ENCODE data around the gene UBXN2A. TPM values are rescaled to one million over a fixed set of nuclear protein-coding genes. Genes with fewer than 3 reads are reported as not detected.
"Not testable (repeated sequence)": the region's sequence is repeated elsewhere in the genome, so short reads cannot be mapped to it uniquely, and the experiment has no call there.

UBXN2A gene
- total RNA-seq, 2 experiments from 2014 or later = 7.6 to 7.7 TPM

DNA sequence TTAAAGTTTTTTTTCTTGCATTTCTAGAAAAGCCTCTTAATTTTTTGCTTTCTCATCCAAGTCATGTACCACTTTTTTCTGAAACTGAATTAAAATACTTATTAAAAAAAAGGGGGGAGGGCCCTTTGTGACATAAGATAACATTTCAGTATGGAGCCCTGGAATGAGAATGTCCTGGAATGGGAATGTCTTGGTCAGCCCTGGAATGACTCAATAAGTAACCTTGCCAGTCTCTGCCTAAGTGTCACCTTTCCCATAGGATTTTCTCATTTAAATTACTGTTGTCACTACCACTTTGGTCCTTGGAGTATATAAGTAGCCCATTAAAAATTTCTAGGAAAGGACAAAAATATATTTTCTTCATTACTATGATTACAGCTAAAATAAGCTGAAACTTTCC, 4.7 kb downstream of the UBXN2A start:
- H3K36me3 Mint-ChIP-seq (ENCODE audit: low read depth) = no peaks in the 10 kb centered on the region
- H3K4me3 Mint-ChIP-seq = no peak overlapping the region
- peaks cover 11% of the 10 kb centered on the region for H3K4me1 Mint-ChIP-seq (ENCODE audit: low read depth)
- no peak for DNase-seq
- no peak overlapping the region for H3K27ac Mint-ChIP-seq
- no peaks in the 10 kb centered on the region for H3K9me3 Mint-ChIP-seq
- intact Hi-C loops (cut with micrococcal nuclease) = loop anchor here (5.0 kb wide), 1 partner anchor 177 kb away; the partner anchor contains the start of genes FAM228B and PFN4
- CTCF ChIA-PET = no interaction called here
- no peaks in the 10 kb centered on the region for H3K27me3 Mint-ChIP-seq (ENCODE audit: low read depth)

DNA sequence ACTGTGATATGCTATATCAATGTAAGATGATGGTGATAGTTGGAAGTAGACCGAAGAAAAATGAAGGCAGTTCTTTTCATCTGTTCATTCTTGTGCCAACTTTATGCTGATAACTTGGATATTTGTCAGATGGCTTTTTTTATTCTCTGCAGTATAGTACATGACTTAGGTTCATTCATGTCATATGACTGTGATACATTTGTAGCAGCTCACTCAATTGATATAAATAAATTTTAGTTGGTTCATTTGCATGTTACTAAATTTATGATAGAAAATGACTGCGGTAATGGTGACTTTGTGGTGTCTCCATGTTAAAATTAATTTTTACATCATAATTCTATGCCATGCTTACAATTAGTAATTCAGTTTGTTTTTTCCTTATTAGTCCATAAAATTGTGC, 7.1 kb downstream of the UBXN2A start:
- no peak overlapping the region for H3K4me3 Mint-ChIP-seq
- no peaks in the 10 kb centered on the region for H3K27me3 Mint-ChIP-seq (ENCODE audit: low read depth)
- no peak for DNase-seq
- no peaks in the 10 kb centered on the region for H3K9me3 Mint-ChIP-seq
- intact Hi-C loops (cut with micrococcal nuclease) = no loop called here
- H3K36me3 Mint-ChIP-seq (ENCODE audit: low read depth) = no peaks in the 10 kb centered on the region
- H3K27ac Mint-ChIP-seq = no peak overlapping the region
- H3K4me1 Mint-ChIP-seq (ENCODE audit: low read depth) = peaks cover 13% of the 10 kb centered on the region
- CTCF ChIA-PET = no interaction called here

DNA sequence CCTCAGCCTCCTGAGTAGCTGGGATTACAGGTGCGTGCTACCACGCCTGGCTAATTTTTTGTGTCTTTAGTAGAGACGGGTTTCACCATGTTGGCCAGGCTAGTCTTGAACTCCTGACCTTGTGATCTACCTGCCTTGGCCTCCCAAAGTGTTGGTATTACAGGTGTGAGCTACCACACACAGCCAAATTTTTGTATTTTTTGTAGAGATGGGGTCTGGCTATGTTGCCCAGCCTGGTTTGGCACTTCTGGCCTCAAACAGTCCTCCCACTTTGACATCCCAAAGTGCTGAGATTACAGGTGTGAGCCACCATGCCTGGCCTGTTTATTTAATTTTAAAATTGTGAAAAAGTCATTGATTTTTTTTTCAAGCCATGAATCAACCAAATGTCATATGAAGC, 12.3 kb downstream of the UBXN2A start:
- not testable (repeated sequence) for H3K9me3 Mint-ChIP-seq, DNase-seq
- CTCF ChIA-PET = interaction anchor here (0.6 to 1.5 kb wide), 2 partner anchors 10 to 13 kb away, joined by 3 to 4 read pairs; no protein-coding TSS in a partner anchor

DNA sequence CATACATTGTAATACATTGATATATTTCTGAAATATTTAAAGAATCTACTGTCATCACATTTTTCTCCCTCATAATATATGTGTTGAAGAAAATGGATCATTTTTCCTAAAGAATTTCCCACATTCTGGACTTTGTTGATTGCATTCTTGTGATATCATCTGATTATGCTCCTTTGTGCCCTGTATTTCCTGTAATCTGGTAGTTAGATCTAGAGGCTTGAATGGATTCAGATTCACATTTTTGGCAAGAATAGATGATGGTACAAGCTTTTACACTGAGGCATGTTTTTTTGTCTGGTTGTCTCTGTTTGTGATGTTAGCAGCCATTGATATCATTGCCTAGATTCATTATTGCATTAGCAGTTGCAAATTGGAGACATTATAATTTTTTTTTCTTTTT, 13.4 kb downstream of the UBXN2A start:
- DNase-seq = no peak
- no peak overlapping the region for H3K4me3 Mint-ChIP-seq
- H3K27ac Mint-ChIP-seq = no peak overlapping the region
- H3K27me3 Mint-ChIP-seq (ENCODE audit: low read depth) = no peaks in the 10 kb centered on the region
- no peaks in the 10 kb centered on the region for H3K36me3 Mint-ChIP-seq (ENCODE audit: low read depth)
- intact Hi-C loops (cut with micrococcal nuclease) = no loop called here
- CTCF ChIA-PET = interaction anchor here (0.7 kb wide), 1 partner anchor 839 kb away, joined by 3 read pairs; no protein-coding TSS in a partner anchor
- H3K4me1 Mint-ChIP-seq (ENCODE audit: low read depth) = peaks cover 11% of the 10 kb centered on the region
- H3K9me3 Mint-ChIP-seq = no peaks in the 10 kb centered on the region

More for the DNA sequence above, 12.3 kb downstream of the UBXN2A start:
- H3K4me3 Mint-ChIP-seq; intact Hi-C loops (cut with micrococcal nuclease); H3K27me3 Mint-ChIP-seq (ENCODE audit: low read depth); H3K36me3 Mint-ChIP-seq (ENCODE audit: low read depth); H3K27ac Mint-ChIP-seq: not testable (repeated sequence)
- peaks cover 13% of the 10 kb centered on the region for H3K4me1 Mint-ChIP-seq (ENCODE audit: low read depth)

DNA sequence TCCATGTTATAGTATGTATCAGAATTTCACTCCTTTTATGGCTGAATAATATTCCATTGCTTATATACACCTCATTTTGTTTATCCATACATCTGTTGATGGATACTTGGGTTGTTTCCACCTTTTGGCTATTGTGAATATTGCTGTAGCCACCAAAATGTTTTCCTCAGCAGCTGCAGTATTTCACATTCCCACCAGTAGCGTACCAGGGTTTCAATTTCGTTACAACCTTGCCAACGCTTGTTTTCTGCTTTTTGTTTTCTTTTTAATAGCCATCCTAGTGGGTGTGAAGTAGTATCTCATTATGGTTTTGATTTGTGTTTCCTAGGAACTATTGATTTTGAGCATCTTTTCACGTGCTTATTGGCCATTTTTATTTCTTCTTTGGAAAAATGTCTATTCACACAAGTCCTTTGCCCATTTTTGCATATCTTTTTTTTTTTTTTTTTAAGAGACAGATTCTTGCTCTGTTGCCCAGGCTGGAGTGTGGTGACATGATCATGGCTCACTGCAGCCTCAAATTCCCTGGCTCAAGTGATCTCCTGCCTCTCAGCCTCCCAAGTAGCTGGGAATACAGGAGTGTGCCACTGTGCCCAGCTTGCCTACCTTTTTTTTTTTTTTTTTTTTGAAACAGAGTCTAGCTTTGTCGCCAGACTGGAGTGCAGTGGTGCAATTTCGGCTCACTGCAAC, 14.2 kb downstream of the UBXN2A start:
- no peaks in the 10 kb centered on the region for H3K9me3 Mint-ChIP-seq
- no peak overlapping the region for H3K27ac Mint-ChIP-seq
- CTCF ChIA-PET = interaction anchor here (0.7 kb wide), 1 partner anchor 838 kb away, joined by 3 read pairs; no protein-coding TSS in a partner anchor
- H3K27me3 Mint-ChIP-seq (ENCODE audit: low read depth) = no peaks in the 10 kb centered on the region
- peaks cover 11% of the 10 kb centered on the region for H3K4me1 Mint-ChIP-seq (ENCODE audit: low read depth)
- intact Hi-C loops (cut with micrococcal nuclease) = no loop called here
- H3K36me3 Mint-ChIP-seq (ENCODE audit: low read depth) = no peaks in the 10 kb centered on the region
- DNase-seq = no peak
- H3K4me3 Mint-ChIP-seq = no peak overlapping the region

DNA sequence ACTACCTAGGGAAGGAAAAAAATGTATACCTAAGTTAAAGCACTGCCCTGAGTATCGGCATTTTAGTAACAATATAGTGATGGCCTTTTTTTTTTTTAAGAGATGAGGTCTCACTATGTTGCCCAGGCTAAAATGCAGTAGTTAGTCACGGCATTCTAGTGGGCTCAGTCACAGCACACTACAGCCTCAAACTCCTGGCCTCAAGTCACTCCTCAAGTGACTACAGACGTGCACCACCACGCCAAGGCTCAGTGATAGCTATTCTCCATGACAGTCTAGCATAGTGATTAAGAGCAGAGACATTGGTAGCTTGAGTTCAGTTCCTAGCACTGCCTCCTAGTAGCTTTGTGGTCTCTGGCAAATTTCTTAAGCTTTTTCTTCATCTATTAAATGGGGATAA, 27.6 kb downstream of the UBXN2A start:
- Mint-ChIP-seq H3K27me3 (ENCODE audit: low read depth) (no peaks in the 10 kb centered on the region), H3K4me1 (ENCODE audit: low read depth) (no peaks in the 10 kb centered on the region), H3K27ac (no peak overlapping the region), H3K9me3 (no peaks in the 10 kb centered on the region), H3K36me3 (ENCODE audit: low read depth) (peaks cover 1% of the 10 kb centered on the region), H3K4me3 (no peak overlapping the region)
- DNase-seq = no peak
- CTCF ChIA-PET = no interaction called here
- intact Hi-C loops (cut with micrococcal nuclease) = no loop called here

DNA sequence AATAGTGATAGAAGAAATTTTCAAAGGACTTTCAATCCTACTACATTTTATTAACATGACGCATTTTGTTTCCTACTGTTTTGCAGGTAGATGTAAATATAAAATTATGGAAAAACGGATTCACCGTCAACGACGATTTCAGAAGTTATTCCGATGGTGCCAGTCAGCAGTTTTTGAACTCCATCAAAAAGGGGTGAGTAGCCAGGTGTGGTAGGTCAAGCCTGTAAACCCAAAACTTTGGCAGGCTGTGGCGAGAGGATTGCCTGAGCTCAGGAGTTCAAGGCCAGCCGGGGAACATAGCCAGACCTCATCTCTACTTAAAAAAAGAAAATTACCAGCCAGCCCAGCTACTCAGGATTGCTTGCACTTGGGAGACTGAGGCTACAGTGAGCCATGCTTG, 36.6 kb downstream of the UBXN2A start:
- Mint-ChIP-seq H3K36me3 (ENCODE audit: low read depth) (peaks cover 8% of the 10 kb centered on the region), H3K4me1 (ENCODE audit: low read depth) (no peaks in the 10 kb centered on the region), H3K4me3 (no peak overlapping the region), H3K27ac (no peak overlapping the region), H3K27me3 (ENCODE audit: low read depth) (no peaks in the 10 kb centered on the region), H3K9me3 (no peaks in the 10 kb centered on the region)
- intact Hi-C loops (cut with micrococcal nuclease) = no loop called here
- DNase-seq = no peak
- CTCF ChIA-PET = no interaction called here

DNA sequence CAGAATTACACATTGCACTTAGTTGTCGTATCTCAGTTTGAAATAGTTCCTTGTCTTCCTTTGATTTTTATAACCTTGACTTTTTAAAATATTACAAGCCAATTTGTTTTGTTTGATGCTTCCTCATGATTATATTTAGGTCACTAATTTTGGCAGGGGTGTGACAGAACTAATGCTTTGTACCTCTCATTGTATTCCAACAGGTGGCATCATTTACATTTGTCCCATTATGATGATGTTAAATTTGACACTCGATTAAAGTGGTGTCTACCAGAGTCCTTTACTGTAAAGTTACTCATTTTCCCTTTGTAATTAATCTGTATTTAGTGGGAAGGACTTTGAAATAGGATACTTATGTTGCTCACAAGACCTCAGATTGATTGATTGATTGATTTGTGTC, 48.1 kb downstream of the UBXN2A start:
- DNase-seq = no peak
- Mint-ChIP-seq H3K4me1 (ENCODE audit: low read depth) (no peaks in the 10 kb centered on the region), H3K27ac (no peak overlapping the region), H3K27me3 (ENCODE audit: low read depth) (no peaks in the 10 kb centered on the region), H3K9me3 (no peaks in the 10 kb centered on the region), H3K36me3 (ENCODE audit: low read depth) (no peaks in the 10 kb centered on the region), H3K4me3 (no peak overlapping the region)
- CTCF ChIA-PET = no interaction called here
- intact Hi-C loops (cut with micrococcal nuclease) = loop anchor here (1.0 to 2.0 kb wide), 4 partner anchors 62 to 394 kb away; partner anchors contain the start of genes ATAD2B and TP53I3

DNA sequence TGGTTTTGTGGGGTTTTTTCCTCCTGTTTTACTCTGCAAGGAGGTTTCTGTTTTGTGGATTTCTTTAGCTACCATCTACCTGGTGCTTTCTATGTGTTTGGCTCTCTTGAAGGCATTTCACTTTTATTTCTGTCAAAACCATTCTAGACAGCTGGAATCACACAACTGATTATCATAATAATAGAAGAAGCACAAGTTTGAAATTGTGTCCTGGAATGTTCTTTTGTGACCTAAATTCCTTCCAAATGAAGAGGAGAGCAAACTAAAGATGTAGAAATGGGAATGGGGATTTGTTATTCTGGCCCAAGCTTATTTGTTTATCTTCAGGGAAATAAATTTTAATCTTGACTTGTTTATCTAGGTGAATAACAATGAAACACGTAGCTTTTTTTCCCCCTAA, 52.7 kb downstream of the UBXN2A start:
- H3K36me3 Mint-ChIP-seq (ENCODE audit: low read depth) = no peaks in the 10 kb centered on the region
- H3K4me3 Mint-ChIP-seq = no peak overlapping the region
- H3K27me3 Mint-ChIP-seq (ENCODE audit: low read depth) = no peaks in the 10 kb centered on the region
- CTCF ChIA-PET = interaction anchor here (0.6 to 1.0 kb wide), 2 partner anchors 40 to 183 kb away, joined by 3 read pairs; no protein-coding TSS in a partner anchor
- H3K9me3 Mint-ChIP-seq = no peaks in the 10 kb centered on the region
- no peak for DNase-seq
- H3K4me1 Mint-ChIP-seq (ENCODE audit: low read depth) = no peaks in the 10 kb centered on the region
- H3K27ac Mint-ChIP-seq = no peak overlapping the region
- intact Hi-C loops (cut with micrococcal nuclease) = no loop called here

DNA sequence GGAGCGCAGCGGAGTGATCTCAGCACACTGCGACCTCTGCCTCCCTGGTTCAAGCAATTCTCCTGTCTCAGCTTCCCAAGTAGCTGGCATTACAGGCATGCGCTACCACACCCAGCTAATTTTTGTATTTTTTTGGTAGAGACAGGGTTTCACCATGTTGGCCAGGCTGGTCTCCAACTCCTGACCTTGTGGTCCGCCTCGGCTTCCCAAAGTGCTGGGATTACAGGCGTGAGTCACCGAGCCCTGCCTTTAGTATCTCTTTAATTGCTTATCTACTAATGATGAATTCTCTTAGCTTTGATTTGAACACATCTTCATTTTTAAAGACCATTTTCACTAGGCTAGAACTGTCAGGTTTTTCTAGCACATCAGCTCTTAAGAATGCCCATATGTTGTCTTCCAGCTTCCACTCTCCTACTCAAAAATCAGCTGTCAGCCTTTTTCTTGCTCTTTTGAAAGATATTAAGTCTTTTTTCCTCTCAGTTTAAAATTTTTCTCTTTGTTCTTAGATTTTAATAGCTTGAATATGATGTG, 53.5 kb downstream of the UBXN2A start:
- H3K4me1 Mint-ChIP-seq (ENCODE audit: low read depth) = no peaks in the 10 kb centered on the region
- no peaks in the 10 kb centered on the region for H3K9me3 Mint-ChIP-seq
- intact Hi-C loops (cut with micrococcal nuclease) = no loop called here
- CTCF ChIA-PET = interaction anchor here (0.5 to 1.0 kb wide), 4 partner anchors 18 to 283 kb away, joined by 3 read pairs; no protein-coding TSS in a partner anchor
- peaks cover 2% of the 10 kb centered on the region for H3K36me3 Mint-ChIP-seq (ENCODE audit: low read depth)
- no peak overlapping the region for H3K4me3 Mint-ChIP-seq
- H3K27me3 Mint-ChIP-seq (ENCODE audit: low read depth) = no peaks in the 10 kb centered on the region
- DNase-seq = no peak
- H3K27ac Mint-ChIP-seq = no peak overlapping the region

DNA sequence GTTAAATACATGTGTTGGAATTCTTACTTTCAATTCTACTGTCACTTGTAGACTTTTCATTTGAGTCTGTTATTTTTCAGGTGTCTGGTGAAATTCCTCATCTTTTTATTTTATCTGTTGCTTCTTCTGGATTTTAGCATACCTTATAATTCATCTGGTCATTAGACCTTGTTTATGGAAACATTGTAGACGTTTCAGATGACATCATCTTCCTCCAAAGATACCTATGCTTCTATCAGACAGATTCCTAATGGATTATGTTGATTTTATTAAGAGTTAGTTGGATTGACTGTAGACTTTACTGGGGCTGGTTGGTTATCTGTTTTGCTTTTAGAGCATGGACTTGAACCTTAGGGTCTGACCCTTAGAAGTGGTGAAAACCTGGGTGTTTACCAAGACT, 54.3 kb downstream of the UBXN2A start:
- intact Hi-C loops (cut with micrococcal nuclease) = no loop called here
- H3K9me3 Mint-ChIP-seq = no peaks in the 10 kb centered on the region
- no peaks in the 10 kb centered on the region for H3K4me1 Mint-ChIP-seq (ENCODE audit: low read depth)
- CTCF ChIA-PET = interaction anchor here (0.6 to 0.7 kb wide), 2 partner anchors 94 to 675 kb away, joined by 3 read pairs; no protein-coding TSS in a partner anchor
- peaks cover 2% of the 10 kb centered on the region for H3K36me3 Mint-ChIP-seq (ENCODE audit: low read depth)
- no peak overlapping the region for H3K4me3 Mint-ChIP-seq
- H3K27ac Mint-ChIP-seq = no peak overlapping the region
- DNase-seq = no peak
- no peaks in the 10 kb centered on the region for H3K27me3 Mint-ChIP-seq (ENCODE audit: low read depth)

DNA sequence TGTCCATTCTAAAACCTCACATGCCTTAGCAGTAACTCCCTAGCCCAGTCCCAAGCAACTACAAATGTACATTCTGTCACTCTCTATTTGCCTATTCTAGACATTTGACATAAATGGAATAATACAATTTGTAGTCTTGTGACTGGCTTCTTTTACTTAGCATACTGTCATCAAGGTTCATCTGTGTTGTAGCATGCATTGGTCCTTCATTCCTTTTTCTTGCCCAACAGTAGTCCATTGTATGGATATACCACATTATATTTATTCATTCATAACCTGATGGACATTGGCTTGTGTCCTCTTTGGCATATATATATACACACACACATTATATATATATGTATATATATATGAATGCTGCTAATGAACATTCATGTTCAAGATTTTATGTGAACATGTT, 67.4 kb downstream of the UBXN2A start:
- CTCF ChIA-PET = no interaction called here
- Mint-ChIP-seq H3K27me3 (ENCODE audit: low read depth) (peaks cover 33% of the 10 kb centered on the region), H3K4me1 (ENCODE audit: low read depth) (peaks cover 2% of the 10 kb centered on the region), H3K4me3 (no peak overlapping the region), H3K36me3 (ENCODE audit: low read depth) (no peaks in the 10 kb centered on the region), H3K9me3 (no peaks in the 10 kb centered on the region), H3K27ac (no peak overlapping the region)
- intact Hi-C loops (cut with micrococcal nuclease) = no loop called here
- DNase-seq = no peak
